Measurements from ENCODE around the gene CLBA1. TPM values are rescaled to one million over a fixed set of nuclear protein-coding genes. Genes with fewer than 3 reads are reported as not detected.

The CLBA1 gene
- total and polyA plus RNA-seq, 2 donors (not counting 1 experiment from before 2014, with no cell fraction given): 0.63 to 5.5 TPM

DNA sequence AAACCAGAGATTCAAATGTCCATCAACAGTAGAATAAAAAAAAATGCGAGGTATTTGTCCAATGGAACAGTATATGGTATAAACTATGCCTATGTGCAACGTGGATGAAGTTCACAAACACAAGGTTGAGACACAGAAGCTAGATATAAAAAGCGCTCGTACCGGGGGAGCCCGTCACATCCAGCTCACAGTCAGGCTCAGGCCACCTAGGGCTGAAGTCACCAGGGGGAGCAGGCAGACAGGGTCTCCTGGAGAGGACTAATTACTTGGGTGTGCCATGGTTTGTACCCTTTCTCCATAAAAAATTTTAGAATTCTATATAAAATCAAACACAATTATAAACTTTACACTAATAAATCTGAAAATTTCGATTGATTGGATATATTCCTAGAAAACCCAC lies 21.0 kb upstream of the CLBA1 start:
- TF ChIP-seq CTCF (IDR thresholded peaks at IDR 0.05): no peak
- H3K27ac ChIP-seq (ENCODE audit: low read length in 2 of 2): no peak overlapping the region
- 94% methylated on average over 4 of the region's 7 CpGs for WGBS (ENCODE audit: insufficient coverage)
- no peak overlapping the region for H3K4me2 ChIP-seq (replicated peaks; ENCODE audit: low read depth, low read length, poor library complexity, severe bottlenecking)
- H3K27me3 ChIP-seq (replicated peaks in 1 of 4; ENCODE audit: control extremely low read depth in 1 of 4, control insufficient read depth in 3 of 4, insufficient read depth in 4 of 4, low read length in 3 of 4): peaks cover 0 to 37% (median 15%) of the 10 kb centered on the region in 4 experiments
- no peaks in the 10 kb centered on the region for H3K36me3 ChIP-seq (replicated peaks in 1 of 2; ENCODE audit: control extremely low read depth in 1 of 2, control insufficient read depth in 1 of 2, extremely low read depth in 1 of 2, insufficient read depth in 2 of 2, low read length in 1 of 2)
- H2AFZ ChIP-seq (ENCODE audit: insufficient read depth, low read depth, low read length, poor library complexity, severe bottlenecking): no peak overlapping the region
- H3K9me3 ChIP-seq (ENCODE audit: control extremely low read depth in 1 of 3, control insufficient read depth in 2 of 3, insufficient read depth in 1 of 3, low read length in 2 of 3): peaks cover 0 to 8% (median 0%) of the 10 kb centered on the region in 3 donors
- no peaks in the 10 kb centered on the region for H3K9me3 Mint-ChIP-seq (ENCODE audit: insufficient read depth)
- H4K20me1 ChIP-seq (ENCODE audit: control insufficient read depth, insufficient read depth, low read length, poor library complexity, severe bottlenecking): no peaks in the 10 kb centered on the region
- POLR2A ChIA-PET: interaction anchor here (0.6 kb wide), 1 partner anchor 21 kb away, joined by 4 read pairs; the partner anchor contains the start of gene CLBA1
- H3K4me1 ChIP-seq (ENCODE audit: control insufficient read depth in 2 of 2, insufficient read depth in 2 of 2, low read length in 2 of 2): peaks cover 17 to 19% of the 10 kb centered on the region in 2 donors
- no peaks in the 10 kb centered on the region for H3K79me2 ChIP-seq (ENCODE audit: control insufficient read depth, insufficient read depth, low read length)
- CTCF ChIA-PET: interaction anchor here (1.6 kb wide), 1 partner anchor 82 kb away, joined by 3 read pairs; no protein-coding TSS in a partner anchor
- intact Hi-C loops (cut with micrococcal nuclease): no loop called here
- DNase-seq: no peak
- H3K27me3 Mint-ChIP-seq: peaks cover 22% of the 10 kb centered on the region
- no peak for ATAC-seq (ENCODE audit: low read depth)
- no peak overlapping the region for H3K4me3 Mint-ChIP-seq
- H3K4me1 Mint-ChIP-seq: peaks cover 16% of the 10 kb centered on the region
- no peak overlapping the region for H3K27ac Mint-ChIP-seq
- H3K4me3 ChIP-seq (ENCODE audit: control extremely low read depth in 1 of 5, extremely low read depth in 1 of 5, insufficient read depth in 1 of 5, low read depth in 2 of 5, low read length in 4 of 5): no peak overlapping the region
- no peak overlapping the region for H3K9ac ChIP-seq (ENCODE audit: low read length)

DNA sequence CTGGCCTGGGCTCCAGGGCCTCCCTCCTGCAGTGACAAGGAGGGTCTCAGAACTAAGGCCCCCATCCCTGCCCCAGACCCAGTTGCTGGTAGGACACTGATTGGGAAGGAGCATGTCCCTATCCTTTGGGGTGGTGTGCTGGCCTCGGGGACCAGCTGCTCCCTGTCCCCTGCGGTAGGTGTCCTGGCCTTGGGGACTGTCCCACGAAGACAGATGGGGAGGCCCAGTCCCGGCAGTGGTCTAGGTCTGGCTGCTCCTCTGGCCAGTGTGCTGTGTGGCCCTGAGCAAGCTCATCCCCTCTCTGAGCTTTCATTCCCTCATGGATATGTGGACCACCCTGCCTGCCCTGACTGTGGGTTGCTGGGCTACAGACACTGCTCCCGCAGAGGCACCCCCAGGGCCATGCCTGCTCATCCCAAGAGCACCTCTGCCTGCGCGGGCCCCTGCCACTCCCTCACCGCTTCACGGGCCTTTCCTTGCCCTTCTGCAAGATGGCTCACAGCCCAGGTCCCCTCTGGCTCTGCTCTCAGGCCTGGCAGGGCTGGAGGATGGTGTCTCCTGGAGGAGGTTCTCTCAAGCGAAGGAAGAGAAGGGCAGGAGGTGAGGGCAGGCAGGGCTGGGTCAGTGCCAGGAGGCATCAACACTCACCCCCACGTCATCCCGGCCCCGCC lies 19.9 kb upstream of the CLBA1 start:
- peaks cover 0 to 8% (median 0%) of the 10 kb centered on the region in 3 donors for H3K9me3 ChIP-seq (ENCODE audit: control extremely low read depth in 1 of 3, control insufficient read depth in 2 of 3, insufficient read depth in 1 of 3, low read length in 2 of 3)
- no peaks in the 10 kb centered on the region for H3K36me3 ChIP-seq (replicated peaks in 1 of 2; ENCODE audit: control extremely low read depth in 1 of 2, control insufficient read depth in 1 of 2, extremely low read depth in 1 of 2, insufficient read depth in 2 of 2, low read length in 1 of 2)
- no peak for ATAC-seq (ENCODE audit: low read depth)
- H3K9ac ChIP-seq (ENCODE audit: low read length): no peak overlapping the region
- no peaks in the 10 kb centered on the region for H4K20me1 ChIP-seq (ENCODE audit: control insufficient read depth, insufficient read depth, low read length, poor library complexity, severe bottlenecking)
- H3K4me3 ChIP-seq (ENCODE audit: control extremely low read depth in 1 of 5, extremely low read depth in 1 of 5, insufficient read depth in 1 of 5, low read depth in 2 of 5, low read length in 4 of 5): no peak overlapping the region
- WGBS (ENCODE audit: insufficient coverage): 93% methylated on average over 12 of the region's 13 CpGs
- TF ChIP-seq CTCF (IDR thresholded peaks at IDR 0.05) (no peak), EZH2 (IDR thresholded peaks at IDR 0.05; ENCODE audit: borderline replicate concordance, insufficient read depth, low read depth, low read length, poor library complexity, severe bottlenecking) (no peak)
- H3K4me1 ChIP-seq (ENCODE audit: control insufficient read depth in 2 of 2, insufficient read depth in 2 of 2, low read length in 2 of 2): peaks cover 17 to 19% of the 10 kb centered on the region in 2 donors
- Mint-ChIP-seq H3K4me1 (peaks cover 16% of the 10 kb centered on the region), H3K4me3 (no peak overlapping the region), H3K27ac (no peak overlapping the region), H3K9me3 (ENCODE audit: insufficient read depth) (no peaks in the 10 kb centered on the region), H3K27me3 (peaks cover 15% of the 10 kb centered on the region)
- no peak overlapping the region for H3K4me2 ChIP-seq (replicated peaks; ENCODE audit: low read depth, low read length, poor library complexity, severe bottlenecking)
- peaks cover 0 to 38% (median 15%) of the 10 kb centered on the region in 4 experiments for H3K27me3 ChIP-seq (replicated peaks in 1 of 4; ENCODE audit: control extremely low read depth in 1 of 4, control insufficient read depth in 3 of 4, insufficient read depth in 4 of 4, low read length in 3 of 4)
- ChIA-PET CTCF (no interaction called here), POLR2A (no interaction called here)
- no peak for DNase-seq
- H2AFZ ChIP-seq (ENCODE audit: insufficient read depth, low read depth, low read length, poor library complexity, severe bottlenecking): no peak overlapping the region
- intact Hi-C loops (cut with micrococcal nuclease): no loop called here
- H3K27ac ChIP-seq (ENCODE audit: low read length in 2 of 2): no peak overlapping the region
- H3K79me2 ChIP-seq (ENCODE audit: control insufficient read depth, insufficient read depth, low read length): no peaks in the 10 kb centered on the region

All from B cell (primary cell).